ENCODE data around the gene CDKL5.
"Not testable (repeated sequence)": the region's sequence is repeated elsewhere in the genome, so short reads cannot be mapped to it uniquely, and the experiment has no call there.

The CDKL5 gene

DNA sequence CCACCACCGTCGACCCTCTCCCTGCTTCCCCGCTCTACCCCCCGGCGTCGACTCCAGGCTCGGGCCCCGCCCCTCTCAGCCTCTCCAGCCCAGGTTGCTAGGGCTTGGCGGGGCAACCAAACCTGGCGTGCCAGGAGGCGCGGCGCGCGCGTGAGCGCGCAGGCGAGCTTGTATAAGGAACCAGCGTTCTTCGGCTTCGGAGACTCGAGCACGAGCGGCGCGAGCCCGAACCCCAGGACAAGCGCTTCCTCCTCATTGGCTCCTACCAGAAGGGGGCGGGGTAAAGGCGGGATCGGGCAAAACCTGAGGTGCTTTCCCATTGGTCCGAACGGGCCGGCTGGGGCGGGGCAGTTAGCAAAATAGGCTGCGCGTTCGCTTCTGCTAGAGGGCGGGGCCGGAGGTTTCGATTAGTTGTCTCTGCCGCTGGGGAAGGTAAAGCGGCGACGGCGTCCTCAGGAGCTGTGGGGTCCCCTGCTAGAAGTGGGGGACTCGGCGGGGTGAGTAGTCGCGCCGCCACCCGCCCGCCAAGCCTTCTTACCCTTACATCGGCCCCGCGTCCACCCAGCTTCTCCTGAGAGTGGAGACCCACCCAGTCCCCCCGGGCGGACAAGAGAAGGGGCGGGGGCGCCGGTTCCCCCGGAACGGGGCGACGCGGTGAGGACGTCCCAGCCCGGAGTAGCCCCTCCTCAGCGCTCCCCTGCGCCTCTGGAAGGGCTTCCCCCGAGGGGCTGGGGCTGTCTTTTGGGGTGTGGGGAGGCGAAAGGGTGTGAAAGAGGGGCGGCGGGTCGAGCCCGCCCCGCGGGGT is at the start of gene CDKL5:
TSS of gene CDKL5 (plus strand) at position 410 of the 805 bp plus-strand sequence. CDS start 81,489 bp downstream, outside the sequence.
- DNase-seq (ENCODE audit: low spot score): peak; percentile 93

DNA sequence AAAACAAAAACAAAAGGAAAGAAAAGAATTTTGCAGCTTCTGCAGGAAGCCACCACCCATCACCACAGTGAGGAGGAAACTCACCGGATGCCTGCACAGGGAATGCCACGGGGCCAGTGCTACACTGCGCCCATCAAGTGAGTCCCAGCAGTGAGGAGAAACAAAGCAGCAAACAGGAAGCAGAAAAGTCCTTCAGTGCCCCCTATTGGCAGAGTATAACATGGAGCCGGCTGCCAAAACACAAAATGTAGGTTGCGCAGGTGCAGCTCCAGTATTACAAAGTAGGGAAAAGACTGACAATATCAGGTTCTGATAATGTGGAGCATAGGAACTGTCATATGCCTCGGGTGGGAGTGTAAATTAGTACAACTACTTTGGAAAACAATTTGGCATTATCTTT is 47.6 kb upstream of the CDKL5 start:
- no peak for DNase-seq (ENCODE audit: low spot score)

DNA sequence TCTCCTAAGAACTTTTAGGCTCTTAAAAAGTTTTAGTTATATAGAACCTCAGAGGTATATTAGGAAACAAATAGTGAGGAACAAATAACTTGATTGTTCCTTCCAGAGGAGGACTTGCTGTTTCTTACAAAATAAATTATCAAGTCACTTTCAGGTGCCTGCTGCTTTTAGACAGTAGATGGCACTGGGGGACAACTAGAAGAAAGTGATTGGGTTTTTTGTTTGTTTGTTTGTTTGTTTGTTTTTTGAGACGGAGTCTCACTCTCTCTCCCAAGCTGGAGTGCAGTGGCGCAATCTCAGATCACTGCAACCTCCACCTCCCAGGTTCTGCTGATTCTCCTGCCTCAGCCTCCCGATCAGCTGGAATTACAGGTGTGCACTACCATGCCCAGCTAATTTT is 35.4 kb upstream of the CDKL5 start:
- DNase-seq (ENCODE audit: low spot score): no peak

DNA sequence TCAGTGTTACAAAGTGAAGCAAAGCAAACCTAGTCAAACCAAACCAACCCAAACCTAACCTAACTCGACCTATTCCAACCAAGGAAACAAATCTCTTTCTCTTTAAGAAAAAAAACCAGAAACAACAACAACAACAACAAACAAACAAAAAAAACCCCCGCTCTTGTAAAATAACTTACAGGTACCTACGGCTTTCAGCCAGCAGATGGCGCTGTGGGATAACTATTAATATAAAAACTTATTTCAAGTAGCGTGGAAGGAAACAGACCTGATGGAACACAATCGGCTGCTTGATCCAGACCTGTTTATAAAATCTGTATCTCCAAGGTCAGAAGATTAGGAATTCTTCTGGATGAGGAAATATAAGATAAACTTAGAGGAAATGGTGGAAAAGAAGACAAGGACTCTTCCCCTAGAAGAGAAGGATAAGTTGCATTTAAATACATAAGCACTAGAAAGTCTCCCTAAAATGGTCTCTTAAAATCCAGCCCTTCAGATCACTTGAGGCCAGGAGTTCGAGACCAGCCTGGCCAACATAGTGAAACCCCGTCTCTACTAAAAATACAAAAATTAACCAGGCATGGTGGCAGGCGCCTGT is 34.4 kb upstream of the CDKL5 start:
- peak; percentile 75 for DNase-seq (ENCODE audit: low spot score)

DNA sequence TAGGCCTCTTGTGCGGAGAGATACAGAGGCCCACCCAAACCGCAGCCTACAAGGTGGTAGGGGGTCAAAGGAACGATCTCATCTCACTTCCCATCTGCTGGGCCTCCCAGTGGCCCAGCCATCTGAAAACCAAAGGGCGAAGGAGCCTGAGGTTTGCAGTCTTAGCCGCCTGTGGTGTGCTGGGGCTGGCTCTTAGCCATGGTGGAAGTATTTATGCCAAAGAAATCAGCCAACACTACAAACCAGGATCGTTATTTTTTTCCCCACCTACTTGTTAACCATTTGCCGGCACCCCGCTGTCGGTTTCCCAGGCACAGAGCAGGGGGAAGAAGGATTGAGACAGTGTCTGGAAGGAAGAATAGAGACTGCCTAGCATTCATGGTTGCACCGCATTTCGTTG is 30.9 kb upstream of the CDKL5 start:
- DNase-seq (ENCODE audit: low spot score): no peak

DNA sequence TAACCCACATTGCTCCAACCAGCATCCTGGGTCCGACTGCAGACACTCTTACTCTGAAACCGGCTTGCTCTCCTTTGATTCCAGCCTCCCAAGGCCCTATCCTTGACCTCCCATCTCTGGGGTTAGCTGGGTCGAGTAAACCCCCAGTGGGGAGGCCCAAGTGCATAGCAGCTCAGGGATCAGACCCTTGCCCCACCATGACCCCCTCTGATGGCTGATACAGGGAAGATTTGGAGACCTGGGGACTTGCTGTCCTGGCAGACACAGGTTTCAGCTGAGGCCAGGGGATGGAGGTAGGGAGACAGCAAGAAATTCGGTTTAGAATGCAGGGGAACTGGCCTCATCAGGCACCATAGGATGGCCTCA is 23.6 kb upstream of the CDKL5 start:
- no peak for DNase-seq (ENCODE audit: low spot score)

DNA sequence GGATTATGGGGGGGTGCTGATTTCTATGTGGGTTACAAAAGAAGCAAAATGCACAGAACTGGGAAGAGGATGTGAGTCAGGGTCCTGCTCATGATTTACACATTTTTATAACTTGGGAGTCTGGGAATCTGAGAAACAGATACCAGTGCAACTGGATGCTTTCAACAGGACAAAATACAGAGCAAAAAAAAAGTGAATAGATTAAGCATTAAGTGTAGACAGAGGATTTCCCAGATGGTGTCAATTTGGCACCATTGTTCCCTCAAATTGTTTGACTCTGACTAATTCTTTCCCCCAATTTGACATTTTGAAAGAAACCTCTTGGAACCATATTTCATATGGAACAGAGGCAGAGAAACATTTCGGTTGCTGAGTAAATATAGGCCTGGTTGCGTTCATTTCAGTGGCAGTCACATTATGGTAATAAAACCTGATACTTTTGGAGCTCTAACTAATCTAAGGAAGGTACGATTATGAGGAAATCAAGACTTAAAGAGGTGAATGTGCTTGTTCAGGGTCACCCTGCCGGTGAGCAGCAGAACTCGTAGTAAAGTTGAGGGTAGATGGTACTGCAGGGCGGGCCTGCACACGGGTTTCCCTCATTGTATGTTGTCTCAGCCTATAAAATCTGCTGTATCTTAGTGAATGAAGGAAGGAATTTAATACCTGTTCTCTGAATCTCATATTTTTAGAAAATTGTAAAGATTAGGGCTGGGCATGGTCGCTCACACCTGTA is 18.7 kb upstream of the CDKL5 start:
- DNase-seq (ENCODE audit: low spot score): no peak

DNA sequence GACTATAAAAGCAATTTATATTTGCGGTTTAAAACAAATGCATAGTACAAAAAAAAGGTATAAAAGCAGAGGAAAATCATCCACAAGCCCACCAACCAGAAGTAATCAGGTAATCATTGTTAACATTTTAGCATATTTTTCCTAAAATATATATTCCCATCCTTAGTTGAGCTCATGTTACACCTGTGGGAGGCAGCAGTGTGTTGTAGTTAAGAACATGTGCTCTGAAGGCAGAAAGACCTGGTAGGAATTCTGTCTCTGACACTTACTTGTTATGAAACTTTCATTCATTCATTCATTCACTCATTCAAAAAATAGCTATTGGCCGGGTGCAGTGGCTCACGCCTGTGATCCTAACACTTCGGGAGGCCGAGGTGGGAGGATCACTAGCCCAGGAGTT is 15.4 kb upstream of the CDKL5 start:
- peak; percentile 58 for DNase-seq (ENCODE audit: low spot score)

DNA sequence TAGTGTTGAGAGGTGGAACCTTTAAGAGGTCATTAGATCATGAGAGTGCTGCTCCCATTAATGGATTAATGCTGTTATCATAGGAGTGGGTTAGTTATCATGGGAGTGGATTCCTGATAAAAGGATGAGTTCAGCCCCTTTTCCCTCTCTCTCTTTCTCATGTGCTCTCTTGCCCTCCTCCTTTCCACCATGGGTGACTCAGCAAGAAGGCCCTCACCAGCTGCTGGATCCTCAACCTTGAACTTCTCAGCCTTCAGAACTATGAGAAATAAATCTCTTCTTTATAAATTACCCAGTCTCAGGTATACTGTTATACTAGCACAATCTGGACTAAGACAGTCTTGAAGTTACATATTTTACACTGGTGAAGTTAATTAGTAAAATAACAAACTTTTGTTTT is 10.0 kb upstream of the CDKL5 start:
- DNase-seq (ENCODE audit: low spot score): no peak

DNA sequence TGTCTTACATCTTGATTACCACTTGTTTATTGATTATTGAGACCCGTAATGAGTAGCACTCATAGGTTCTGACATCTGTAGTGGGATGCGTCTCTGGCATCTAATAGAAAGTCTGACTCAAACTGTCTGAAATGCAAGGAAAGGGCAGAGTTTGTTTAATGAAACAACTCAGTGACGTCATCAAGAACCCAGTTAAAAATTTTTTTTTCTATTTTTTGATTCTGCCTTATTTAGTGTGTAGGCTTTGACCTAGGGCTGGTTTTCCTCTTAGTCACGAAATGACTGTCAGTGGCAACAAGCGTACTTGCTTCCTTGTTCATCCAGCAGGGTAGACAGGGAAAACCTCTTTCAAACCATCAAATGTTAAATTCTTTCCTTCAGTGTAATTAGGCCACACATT is 3.1 kb upstream of the CDKL5 start:
- DNase-seq (ENCODE audit: low spot score): peak; percentile 72

DNA sequence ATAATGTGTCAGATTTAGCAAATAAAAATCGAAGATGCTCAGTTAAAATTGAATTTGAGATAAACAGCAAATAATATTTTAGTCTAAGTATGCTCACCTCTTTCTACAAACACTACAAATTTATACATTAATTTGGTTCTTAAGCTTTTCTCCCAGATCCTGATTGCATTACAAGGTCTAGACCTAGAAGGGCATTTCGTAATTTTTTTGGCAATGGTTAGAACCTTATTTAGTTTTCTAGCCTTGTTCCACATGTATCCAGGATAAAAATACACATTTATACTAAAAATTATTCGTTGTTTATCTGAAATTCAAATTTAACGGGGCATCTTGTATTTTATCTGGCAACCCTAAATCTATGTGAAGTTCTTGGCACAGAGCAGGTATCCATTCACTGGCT is 2.5 kb upstream of the CDKL5 start:
- DNase-seq (ENCODE audit: low spot score): no peak

DNA sequence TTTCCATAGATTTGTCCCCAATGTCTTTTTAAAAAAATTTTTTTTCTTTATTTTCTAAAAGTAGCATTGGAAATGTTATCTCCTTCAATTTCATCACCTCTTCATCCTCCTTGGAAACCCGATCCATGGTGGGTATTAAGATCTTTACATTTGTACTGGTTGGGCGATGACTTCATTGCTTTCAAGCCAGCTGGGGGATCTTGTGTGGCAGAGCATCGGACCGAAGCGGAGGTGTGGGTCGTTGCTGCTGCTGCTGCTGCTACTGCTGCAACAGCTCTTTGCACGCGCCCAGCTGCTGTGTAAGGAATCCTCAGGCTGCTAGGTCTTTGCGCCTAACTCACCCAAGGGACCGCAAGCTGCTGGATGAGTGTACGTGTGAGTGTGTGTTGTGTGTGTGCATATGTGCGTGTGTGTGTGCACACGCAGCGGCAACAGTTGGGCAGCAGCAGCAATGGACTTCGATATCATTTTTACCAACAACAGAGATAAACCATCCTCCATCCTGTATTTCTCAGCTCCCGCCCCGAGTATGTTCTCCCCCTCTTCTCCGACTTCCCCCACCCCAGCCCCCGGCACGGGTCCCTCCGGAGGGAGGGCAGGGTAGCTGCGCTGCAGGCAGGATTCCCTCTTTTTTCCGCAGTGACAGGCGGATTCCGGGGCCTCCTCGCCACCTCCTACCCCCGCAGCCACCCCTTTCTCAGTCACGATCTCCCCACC is 768 bp upstream of the CDKL5 start:
- DNase-seq (ENCODE audit: low spot score): peak; percentile 16

DNA sequence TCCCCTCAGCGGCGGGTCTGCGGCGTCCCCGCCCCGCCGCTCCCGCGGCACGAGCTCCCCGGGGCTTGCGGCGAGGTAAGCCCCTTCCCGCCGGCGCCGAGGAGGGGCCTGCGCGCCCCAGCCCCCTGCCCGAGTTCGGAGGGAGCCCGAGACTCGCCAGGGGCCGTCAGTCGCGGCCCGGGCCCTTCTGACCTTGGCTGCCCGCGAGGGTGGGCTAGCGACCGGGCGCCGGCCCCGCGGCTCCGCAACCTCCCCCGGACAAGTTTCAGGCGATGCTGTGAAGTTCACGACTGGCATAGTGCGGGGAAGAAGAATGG is 554 bp downstream of the CDKL5 start:
- no peak for DNase-seq (ENCODE audit: low spot score)

DNA sequence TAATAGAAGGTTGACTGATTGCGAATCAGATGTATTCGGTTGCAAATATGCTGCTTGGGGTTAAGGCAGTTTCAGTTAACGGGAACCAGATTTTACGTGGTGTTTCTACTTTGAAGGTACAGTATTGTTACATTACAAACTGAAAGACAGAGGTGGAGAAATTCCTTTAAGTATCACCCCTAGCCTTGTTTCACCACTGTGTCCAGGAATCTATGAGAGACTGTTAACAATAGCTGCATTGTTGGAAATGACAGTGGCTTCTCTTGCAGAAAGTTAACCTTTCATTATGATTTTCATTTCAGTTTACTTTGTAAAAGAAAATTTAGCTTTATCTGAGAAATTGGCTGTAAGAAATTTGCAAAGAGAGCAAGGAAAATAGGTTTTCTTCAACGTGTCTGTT is 2.6 kb downstream of the CDKL5 start:
- DNase-seq (ENCODE audit: low spot score): no peak

DNA sequence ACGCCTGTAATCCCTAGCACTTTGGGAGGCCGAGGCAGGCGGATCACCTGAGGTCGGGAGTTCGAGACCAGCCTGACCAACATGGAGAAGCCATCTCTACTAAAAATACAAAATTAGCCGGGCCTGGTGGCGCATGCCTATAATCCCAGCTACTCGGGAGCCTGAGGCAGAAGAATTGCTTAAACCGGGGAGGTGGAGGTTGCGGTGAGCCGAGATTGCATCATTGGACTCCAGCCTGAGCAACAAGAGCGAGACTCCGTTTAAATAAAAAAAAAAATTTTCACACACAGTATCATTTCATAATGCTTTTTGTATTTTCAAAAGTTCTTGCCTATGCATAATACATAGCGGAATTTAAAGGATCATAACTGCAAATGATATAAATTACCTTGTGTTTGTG is 7.9 kb downstream of the CDKL5 start:
- DNase-seq (ENCODE audit: low spot score): not testable (repeated sequence)

DNA sequence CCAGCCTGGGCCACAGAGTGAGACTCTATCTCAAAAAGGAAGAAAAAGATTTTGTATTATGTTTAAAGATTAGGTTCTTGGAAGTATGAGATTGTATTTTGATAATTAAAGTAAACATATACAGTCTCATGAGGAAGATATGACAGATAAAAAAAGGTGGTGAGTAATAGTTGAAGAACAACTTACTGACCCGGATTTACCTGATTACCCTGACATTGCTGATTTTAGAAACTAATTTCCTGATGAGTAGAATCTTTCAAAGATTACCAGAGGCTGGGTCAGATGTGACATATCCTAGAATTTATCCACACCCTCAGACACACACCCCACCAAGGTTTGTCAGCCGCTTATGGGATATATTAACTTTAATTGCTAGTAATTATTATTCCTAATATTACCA is 9.5 kb downstream of the CDKL5 start:
- DNase-seq (ENCODE audit: low spot score): no peak

DNA sequence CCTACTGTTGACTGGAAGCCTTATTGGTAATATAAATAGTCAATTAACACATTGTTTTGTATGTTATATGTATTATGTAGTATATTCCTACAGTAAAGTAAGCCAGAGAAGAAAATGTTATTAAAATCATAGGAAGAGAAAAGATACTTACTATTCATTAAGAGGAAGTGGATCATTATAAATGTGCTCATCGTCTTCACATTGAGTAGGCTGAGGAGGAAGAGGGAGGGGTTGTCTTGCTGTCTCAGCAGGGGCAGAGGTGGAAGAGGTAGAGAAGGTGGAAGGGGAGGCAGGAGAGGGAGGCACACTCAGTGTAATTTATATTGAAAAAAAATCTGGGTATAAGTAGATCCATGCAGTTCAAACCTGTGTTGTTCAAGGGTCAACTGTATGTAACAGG is 10.6 kb downstream of the CDKL5 start:
- no peak for DNase-seq (ENCODE audit: low spot score)

DNA sequence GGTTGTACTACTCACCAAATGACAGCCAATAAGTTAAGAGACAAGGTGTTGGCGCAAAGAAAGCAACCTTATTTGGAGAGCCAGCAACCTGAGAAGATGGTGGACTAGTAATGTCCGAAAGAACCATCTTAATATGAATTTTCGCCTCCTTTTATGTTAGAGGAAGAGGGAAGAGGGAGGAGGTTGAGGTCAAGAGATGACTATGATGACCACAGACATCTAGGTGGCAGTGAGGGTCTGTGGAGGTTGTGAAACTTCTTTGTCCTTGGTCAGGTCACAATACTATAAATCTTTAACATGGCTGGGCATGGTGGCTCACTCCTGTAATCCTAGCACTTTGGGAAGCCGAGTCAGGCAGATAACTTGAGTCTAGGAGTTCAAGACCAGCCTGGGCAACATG is 15.4 kb downstream of the CDKL5 start:
- no peak for DNase-seq (ENCODE audit: low spot score)

DNA sequence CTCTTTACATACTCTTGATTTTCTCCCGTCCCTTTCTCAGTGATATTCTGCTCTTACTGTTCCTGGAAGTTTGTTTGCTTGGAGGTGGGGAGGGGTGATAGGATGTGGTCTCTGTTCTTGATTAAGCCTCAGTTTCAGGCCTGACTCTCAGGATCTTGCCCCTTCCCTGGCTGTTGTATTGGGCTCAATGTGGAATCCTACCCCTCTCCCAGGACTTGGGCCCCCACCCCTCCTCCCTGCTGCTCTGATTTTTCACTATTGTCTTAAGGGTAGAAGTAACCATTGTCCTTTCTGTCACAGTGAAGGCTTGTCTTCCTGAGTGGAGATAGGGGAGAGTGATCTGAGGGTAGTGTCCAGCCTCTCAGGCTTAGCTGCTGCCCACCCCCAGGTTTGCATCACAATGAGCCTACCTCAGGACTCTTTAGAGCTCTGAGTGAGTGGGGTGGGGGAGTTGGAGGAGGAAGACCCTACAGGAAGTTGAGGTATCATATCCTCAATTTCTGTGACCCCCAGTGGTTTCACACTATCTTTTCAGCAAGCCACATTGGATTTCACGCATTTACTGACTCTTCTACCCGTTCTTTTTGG is 16.5 kb downstream of the CDKL5 start:
- no peak for DNase-seq (ENCODE audit: low spot score)

DNA sequence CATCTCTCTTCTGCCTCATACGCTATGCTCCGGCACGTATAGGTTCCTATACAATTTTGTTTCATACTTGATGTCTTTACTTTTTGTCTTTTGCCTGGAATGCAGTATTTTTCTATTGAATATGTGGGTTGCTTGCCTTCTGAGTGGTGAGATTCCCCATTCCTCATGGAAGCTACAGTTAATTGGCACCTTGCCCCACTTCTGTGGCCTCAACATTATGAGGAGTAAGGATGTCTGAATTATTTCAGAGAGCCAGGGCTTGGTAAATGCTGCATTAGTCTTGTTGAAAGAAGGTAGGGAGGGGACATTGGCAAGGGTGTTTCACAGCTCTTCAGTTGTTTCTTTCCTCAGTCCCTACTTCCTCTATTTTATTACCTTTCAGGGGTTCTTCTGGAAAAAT is 23.0 kb downstream of the CDKL5 start:
- no peak for DNase-seq (ENCODE audit: low spot score)

DNA sequence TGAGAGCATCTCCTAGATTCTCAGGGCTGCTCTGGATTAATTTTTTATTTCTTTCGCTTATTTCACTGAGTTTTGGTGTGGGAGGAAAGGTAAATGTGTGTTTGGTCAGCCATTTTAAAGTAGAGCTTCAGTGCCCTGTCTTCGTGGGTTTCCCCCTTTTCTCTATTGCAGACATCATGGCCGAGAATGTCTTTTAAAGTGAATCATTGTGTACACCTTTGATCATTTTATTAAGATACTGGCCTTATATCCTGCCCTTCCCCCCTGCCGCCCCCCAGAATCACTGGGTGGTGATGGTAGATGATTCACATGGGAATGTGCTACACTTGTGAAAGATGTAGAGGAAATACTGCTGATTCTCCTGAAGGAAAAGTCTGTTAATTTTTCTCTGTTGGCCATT is 23.8 kb downstream of the CDKL5 start:
- no peak for DNase-seq (ENCODE audit: low spot score)

DNA sequence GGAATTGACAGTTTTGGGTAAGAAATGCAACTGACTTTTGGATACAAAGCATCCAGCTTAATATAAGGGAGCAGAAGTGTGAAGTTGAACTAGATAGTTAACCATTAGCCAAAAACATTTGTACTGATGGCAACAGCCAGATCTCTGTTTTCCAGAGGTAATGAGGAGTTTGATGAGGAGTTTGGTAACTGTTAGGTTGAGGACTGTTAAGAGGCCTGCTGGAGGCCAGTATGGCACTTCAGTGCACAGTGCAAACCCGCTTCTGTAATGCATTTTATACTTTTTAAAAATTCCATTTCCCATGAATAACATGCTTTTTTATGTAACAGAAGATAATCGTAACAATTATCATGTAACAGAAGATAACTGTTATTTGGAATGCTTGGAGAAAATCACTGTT is 30.0 kb downstream of the CDKL5 start:
- DNase-seq (ENCODE audit: low spot score): no peak

Measured in RKO (cell line).